ENCODE results near the gene TMEM18.

The TMEM18 gene

GRCh38 chr2:620471-621302, 56.5 kb downstream of the TMEM18 start:
- no peak for DNase-seq (ENCODE audit: low read depth in 2 of 2)

GRCh38 chr2:620004-620403, 57.2 kb downstream of the TMEM18 start:
- no peak for DNase-seq (ENCODE audit: low read depth in 2 of 2)

- DNase-seq (ENCODE audit: low read depth in 2 of 2) = no peak
Observed at GRCh38 chr2:618422-618990, 58.7 kb downstream of the TMEM18 start.

GRCh38 chr2:618005-618404, 59.2 kb downstream of the TMEM18 start:
- DNase-seq (ENCODE audit: low read depth in 2 of 2) = no peak
